Measurements from ENCODE around the gene SERPINA10.

SERPINA10 gene, protein sequence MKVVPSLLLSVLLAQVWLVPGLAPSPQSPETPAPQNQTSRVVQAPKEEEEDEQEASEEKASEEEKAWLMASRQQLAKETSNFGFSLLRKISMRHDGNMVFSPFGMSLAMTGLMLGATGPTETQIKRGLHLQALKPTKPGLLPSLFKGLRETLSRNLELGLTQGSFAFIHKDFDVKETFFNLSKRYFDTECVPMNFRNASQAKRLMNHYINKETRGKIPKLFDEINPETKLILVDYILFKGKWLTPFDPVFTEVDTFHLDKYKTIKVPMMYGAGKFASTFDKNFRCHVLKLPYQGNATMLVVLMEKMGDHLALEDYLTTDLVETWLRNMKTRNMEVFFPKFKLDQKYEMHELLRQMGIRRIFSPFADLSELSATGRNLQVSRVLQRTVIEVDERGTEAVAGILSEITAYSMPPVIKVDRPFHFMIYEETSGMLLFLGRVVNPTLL

DNA sequence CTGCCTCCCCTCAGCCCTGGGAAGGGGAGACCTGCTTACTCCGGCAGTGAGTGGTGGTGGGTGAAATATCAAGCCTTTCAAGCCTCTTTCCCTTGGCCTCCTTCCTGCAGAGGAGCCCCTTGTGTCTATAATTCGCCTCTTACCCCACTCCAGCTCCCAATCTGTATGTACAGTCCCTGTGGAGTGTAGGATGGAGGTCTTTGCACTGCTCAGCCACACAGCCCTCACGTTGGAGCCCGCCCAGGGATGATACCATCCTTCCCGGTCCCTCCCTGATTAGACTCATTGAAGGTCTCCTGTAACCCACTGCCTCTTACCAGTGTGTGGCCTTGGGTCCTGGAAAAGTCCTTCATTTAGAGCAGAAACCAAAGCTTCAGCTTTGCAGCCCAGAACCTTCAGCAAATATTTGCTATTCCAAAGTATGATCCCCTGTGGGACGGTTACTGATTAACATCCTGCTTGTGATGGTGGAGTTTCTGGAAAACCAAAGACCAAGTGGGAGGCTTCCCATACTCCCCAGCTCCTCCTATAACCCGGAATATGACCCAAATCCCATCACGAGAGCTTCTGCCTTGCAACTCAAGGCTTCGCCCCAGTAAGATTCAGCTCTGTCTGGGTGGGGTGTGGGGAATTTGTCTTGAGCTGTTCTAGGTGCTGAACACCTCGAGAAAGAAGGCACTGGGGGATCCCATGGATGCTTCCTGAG lies at the start of gene SERPINA10:
Gene SERPINA10, minus strand, starts transcription at position 397 of the 706 bp plus-strand sequence. CDS start 2,675 bp downstream, outside the sequence.
- no peak for DNase-seq

DNA sequence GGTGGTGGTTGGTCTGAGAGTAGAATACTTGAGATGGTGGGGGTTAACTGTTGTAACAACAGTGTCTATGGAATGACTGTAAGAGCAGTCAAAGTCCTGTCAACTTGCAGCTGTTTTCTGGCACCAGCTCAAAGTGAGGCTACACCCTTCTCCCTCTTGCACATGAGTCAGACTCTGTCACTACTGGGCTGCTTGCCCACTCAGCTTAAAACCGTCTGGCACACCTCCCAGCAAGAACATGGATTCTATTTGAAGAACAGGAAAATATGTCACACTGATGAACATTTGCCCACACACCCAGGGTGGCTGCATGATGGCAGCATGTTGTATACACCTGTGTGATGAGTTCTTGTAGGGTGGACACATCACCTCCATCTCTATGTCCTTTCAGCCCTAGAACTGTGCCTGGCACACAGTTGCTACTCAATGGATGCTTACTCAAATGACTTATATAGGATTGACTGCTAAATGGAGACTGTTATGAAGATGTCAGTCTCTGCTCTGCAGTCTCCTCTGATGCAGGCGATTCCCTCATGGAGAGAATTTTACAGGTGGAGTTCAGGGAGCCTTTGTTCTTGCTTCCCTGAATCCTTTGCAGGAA lies 49.4 kb upstream of the SERPINA10 start:
- peak; percentile 78 for DNase-seq

GRCh38 chr14:94341656-94342333 lies 48.7 kb upstream of the SERPINA10 start:
- DNase-seq: no peak

DNA sequence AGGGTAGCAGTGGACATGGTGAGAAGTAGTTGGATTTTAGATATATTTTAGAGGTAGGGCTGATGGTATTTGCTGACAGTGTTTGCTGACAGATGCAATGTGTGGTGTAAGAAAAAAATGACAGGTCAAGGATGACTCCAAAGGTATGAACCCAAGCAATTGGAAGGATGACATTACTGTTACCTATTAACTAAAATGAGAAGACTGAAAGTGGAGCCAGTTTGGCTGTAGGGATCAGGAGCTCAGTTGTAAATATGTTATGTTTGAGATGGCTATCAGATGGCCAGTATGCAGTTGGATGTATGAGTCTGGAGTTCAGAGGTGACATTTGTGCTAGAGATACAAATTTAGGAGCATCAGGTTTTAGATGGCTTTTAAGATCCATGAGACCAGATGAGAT lies 47.5 kb upstream of the SERPINA10 start:
- no peak for DNase-seq

GRCh38 chr14:94338023-94338422 lies 45.0 kb upstream of the SERPINA10 start:
- DNase-seq: no peak

GRCh38 chr14:94337274-94337673 lies 44.2 kb upstream of the SERPINA10 start:
- DNase-seq: no peak

DNA sequence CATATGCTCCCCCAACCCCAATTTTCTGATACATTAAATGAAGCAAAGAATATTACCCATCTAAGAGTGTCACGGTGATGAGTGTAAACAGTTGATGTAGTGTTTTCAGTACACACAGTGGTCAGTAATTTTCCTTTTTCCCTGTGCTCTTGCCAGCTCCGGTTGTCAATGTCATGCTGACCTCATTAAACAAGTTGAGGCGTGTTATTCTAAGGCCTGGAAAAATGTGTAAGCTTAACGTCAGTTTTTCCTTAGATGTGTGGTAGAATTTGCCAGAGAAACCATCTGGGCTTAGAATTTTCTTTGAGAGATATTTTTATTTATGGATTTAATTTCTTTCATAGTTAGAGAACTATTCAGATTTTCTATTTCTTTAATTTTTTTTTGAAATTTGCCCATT lies 41.8 kb upstream of the SERPINA10 start:
- DNase-seq: peak; percentile 59

DNA sequence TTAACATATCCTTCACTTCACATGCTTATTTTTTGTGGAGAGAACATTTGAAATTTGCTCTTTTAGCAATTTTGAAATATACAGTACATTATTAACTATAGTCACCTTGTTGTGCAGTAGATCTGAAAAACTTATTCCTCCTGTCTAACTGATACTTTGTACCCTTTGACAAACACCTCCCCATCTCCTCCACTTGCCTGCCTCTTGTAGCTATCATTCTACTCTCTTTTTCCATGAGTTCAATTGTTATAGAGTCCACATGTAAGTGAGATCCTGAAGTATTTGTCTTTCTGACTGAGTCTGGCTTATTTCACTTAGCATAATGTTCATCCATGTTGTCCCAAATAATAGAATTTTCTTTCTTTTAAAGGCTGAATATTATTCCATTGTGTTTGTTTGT lies 39.5 kb upstream of the SERPINA10 start:
- no peak for DNase-seq

DNA sequence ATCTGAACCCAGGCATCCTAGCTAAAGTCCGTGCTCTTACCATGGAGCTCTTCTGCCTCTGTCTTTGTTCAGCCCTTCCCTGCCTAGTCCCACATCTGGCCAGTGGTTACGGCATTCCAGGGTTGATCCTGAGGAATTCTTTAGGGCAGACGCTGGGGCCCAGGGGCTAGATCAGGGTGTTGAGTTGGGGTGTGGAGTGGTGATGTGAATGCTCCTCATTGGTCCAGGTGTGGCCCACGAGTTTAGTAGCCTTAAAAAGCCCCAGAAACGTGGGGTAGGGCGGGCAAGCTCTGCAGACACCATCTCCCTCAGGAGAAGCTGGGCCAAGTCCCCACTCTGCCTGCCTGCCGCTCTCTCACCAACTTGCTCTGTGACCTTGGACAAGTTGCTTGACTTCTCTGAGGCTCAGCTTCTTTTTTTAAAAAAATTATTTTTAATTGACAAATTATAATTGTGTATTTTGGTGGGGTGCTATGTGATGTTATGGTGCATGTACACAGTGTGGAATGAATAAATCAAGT lies 39.1 kb upstream of the SERPINA10 start:
- DNase-seq: no peak

DNA sequence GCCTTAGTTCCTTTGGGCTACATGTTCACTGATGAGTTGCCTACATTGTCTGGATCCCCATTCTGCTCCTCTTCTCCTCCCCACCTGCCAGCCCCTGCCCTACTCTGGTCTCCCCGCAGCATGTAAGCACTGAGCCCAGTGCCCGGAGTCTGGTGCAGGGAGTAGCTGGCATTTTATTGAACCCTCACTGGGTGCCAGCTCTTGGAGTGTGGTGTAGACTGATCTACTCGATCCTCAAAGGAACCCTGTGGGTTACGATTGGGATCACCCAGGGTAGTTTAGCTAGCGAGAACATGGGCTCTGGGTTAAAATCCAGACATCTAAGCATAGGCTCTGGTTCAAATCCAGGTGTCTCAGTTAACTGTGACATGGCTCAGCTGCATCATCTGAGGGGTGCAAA lies 38.4 kb upstream of the SERPINA10 start:
- no peak for DNase-seq

DNA sequence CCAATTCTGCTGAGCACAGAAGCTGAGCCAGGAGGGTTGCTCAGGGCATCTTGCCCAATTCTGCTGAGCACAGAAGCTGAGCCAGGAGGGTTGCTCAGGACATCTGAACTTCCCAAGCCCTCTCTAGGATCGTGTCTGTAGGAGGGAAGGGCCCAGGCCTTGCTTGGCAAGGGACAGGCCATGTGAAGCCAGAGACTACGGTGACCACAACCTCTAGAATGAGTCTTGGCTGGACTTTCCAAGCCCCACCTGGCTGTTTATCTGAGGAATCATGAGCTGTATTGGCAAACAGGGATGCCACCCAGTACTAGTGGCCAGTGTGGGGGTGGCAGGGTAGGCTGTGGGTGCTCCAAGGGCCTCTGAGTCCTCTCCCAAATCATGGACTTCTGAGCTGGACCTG lies 37.8 kb upstream of the SERPINA10 start:
- no peak for DNase-seq

DNA sequence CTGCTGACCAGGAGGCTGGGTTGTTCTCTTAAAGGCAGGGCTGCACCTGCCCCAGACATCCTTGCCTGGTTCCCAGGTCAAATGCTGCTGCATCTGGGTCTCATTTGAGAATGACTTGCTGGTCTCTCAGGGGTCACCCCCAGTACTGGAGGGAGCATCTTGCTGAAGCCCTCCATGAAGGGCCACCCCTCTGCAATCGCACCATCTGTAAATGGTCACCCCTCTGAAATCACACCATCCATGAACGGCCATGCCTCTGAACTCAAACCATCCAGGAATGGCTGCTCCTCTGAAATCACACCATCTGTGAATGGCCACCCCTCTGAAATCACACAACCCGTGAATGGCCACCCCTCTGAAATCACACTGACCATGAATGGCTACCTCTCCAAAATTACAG lies 37.4 kb upstream of the SERPINA10 start:
- DNase-seq: no peak

GRCh38 chr14:94329857-94330256 lies 36.8 kb upstream of the SERPINA10 start:
- DNase-seq: no peak

- DNase-seq: no peak
Measured at GRCh38 chr14:94328196-94328595, 35.1 kb upstream of the SERPINA10 start.

GRCh38 chr14:94322648-94323570 lies 29.8 kb upstream of the SERPINA10 start, which contains the start of gene SERPINA6:
Gene SERPINA6, minus strand, starts transcription at chr14:94323336. Its CDS starts 8,688 bp downstream, at chr14:94314648.
- DNase-seq: no peak

GRCh38 chr14:94321421-94322271 lies 28.6 kb upstream of the SERPINA10 start:
- no peak for DNase-seq

GRCh38 chr14:94320243-94320642 lies 27.2 kb upstream of the SERPINA10 start:
- DNase-seq: peak; percentile 19

DNA sequence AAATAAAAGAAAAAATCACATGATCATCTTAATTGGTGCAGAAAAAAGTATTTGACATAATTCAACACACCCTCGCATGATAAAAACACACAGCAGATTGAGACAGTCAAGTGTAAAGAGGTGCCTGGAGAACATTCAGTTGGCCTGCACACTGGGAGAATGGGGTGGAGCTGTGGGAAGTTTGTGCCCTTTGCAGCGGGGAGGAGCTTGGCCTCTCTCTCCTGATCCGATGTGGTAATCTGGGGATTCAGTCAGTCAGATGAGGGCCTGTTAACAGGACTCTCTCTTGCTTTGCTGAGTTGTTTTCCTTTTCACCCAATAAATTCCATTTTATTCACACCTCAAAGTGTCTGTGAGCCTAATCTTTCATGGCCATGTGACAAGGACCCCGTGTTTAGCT lies 24.2 kb upstream of the SERPINA10 start:
- no peak for DNase-seq

- no peak for DNase-seq
Measured at GRCh38 chr14:94316692-94317091, 23.6 kb upstream of the SERPINA10 start.

DNA sequence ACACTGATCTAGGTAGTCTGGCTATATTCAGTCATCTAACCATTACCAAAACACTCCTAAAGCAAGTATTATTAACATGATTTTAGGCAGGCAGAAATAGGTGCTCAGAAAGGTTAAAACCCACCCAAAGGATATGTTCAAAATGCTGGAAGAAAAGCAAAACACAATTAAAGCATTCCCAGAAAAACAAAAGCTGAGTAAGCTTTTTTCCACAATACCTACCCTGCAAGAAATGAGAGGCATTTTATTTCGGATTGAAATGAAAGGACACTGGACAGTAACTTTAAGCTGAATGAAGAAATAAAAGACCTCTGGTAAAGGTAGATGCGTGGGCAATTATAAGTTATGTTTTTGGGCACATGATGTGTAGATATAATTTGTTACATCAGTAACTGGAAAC lies 21.8 kb upstream of the SERPINA10 start:
- DNase-seq: no peak
